GM12878 (cell line): ENCODE measurements around the gene PHLDB1. TPM values are rescaled to one million over a fixed set of nuclear protein-coding genes. Genes with fewer than 3 reads are reported as not detected.

ENCODE experiments used
- ATAC-seq: fragments of 200-7000 bp; cut with Tn5 transposase; 3 replicates; pipeline ENCODE4 v1.9.1; 2020; ENCODE audit warnings: mild to moderate bottlenecking, moderate library complexity
- BruUV-seq: library from RNA; stranded (reverse); fragments of 400-500 nt; replicated peaks from 2 replicates; lab custom pipeline; 2021; lab: Mats Ljungman, UMichigan
- CTCF ChIA-PET: fragments of 300-600 bp; sonication (Branson Sonifier 250); formaldehyde crosslinking; extraction: SDS; loops from one replicate; lab custom pipeline; 2021; ENCODE audit warnings: inconsistent platforms; lab: Yijun Ruan, JAX
- POLR2A ChIA-PET: fragments of 350-600 bp; formaldehyde crosslinking; extraction: SDS; loops from one replicate; lab custom pipeline; 2021; ENCODE audit warnings: inconsistent platforms; lab: Charles Lee
- RAD21 ChIA-PET: fragments of 300-600 bp; sonication (Branson Sonifier 250); formaldehyde crosslinking; loops from one replicate; lab custom pipeline; 2023; ENCODE audit warnings: antibody characterized with exemption; ENCODE audit not compliant: unreplicated experiment; lab: Charles Lee
- SMC1A ChIA-PET: fragments of 300-600 bp; sonication (Branson Sonifier 250); formaldehyde crosslinking; loops from one replicate; lab custom pipeline; 2023; ENCODE audit not compliant: unreplicated experiment, uncharacterized antibody; lab: Charles Lee
- DNase-seq: peaks from one replicate; pipeline ENCODE4 v3.0.0-alpha.2; 2011; ENCODE audit warnings: low read depth, low spot score
- FAIRE-seq: peaks from 3 replicates; lab custom pipeline; 2011; peaks lifted over from hg19 to GRCh38; lab: Jason Lieb, UNC
- H2AFZ ChIP-seq: 2 replicates; pipeline ENCODE4 v1.6.0; 2011; ENCODE audit warnings: low read depth, low read length, control low read depth; ENCODE audit not compliant: control insufficient read depth
- H3K27ac ChIP-seq: 2 replicates; pipeline ENCODE4 v1.5.1; 2011; ENCODE audit warnings: control low read depth; ENCODE audit not compliant: control insufficient read depth, insufficient read depth
- H3K27me3 ChIP-seq, 2 experiments: replicated peaks in 1 of 2; 2 replicates each; pipeline versions ENCODE4 v1.6.0 to v1.6.1; 2011; ENCODE audit warnings: low read length in 1 of 2; ENCODE audit not compliant: control insufficient read depth in 2 of 2, insufficient read depth in 2 of 2
- H3K36me3 ChIP-seq, 2 experiments: 2 replicates each; pipeline ENCODE4 v1.5.1; 2011; ENCODE audit warnings: low read length in 1 of 2; ENCODE audit not compliant: control insufficient read depth in 2 of 2, insufficient read depth in 2 of 2
- H3K4me1 ChIP-seq: 2 replicates; pipeline ENCODE4 v1.6.1; 2011; ENCODE audit warnings: mild to moderate bottlenecking, low read length, moderate library complexity, mixed read lengths; ENCODE audit not compliant: control insufficient read depth, insufficient read depth
- H3K4me2 ChIP-seq: 2 replicates; pipeline ENCODE4 v1.6.0; 2011; ENCODE audit warnings: control low read depth; ENCODE audit not compliant: control insufficient read depth, insufficient read depth
- H3K4me3 ChIP-seq: fragments of 200-600 bp; sonication (generic); 2 replicates; pipeline ENCODE4 v1.5.1; 2016
- H3K79me2 ChIP-seq: 2 replicates; pipeline ENCODE4 v1.6.0; 2011; ENCODE audit warnings: low read length; ENCODE audit not compliant: control insufficient read depth, insufficient read depth
- H3K9ac ChIP-seq: 2 replicates; pipeline ENCODE4 v1.8.0; 2011; ENCODE audit warnings: low read length, control low read depth, mixed read lengths; ENCODE audit not compliant: control insufficient read depth, insufficient read depth
- H3K9me3 ChIP-seq: replicated peaks from 3 replicates; pipeline ENCODE4 v1.5.1; 2011; ENCODE audit warnings: mild to moderate bottlenecking, low read length; ENCODE audit not compliant: control insufficient read depth, insufficient read depth
- H4K20me1 ChIP-seq: 2 replicates; pipeline ENCODE4 v1.6.0; 2011; ENCODE audit not compliant: control insufficient read depth, insufficient read depth
- EGR1 ChIP-seq, 2 experiments: IDR thresholded peaks; 1 replicate in 1 of 2; 2 replicates in 1 of 2; pipeline ENCODE4 v1.6.1; 2011 to 2012; ENCODE audit warnings: low read depth in 2 of 2, low read length in 2 of 2, borderline replicate concordance in 1 of 2, mild to moderate bottlenecking in 1 of 2, moderate library complexity in 1 of 2
- FOXK2 ChIP-seq: fragments of 450-650 bp; IDR thresholded peaks from 2 replicates; pipeline ENCODE4 v1.6.1; 2017; ENCODE audit warnings: mild to moderate bottlenecking, moderate library complexity
- GATAD2B ChIP-seq: fragments of 450-650 bp; conservative IDR thresholded peaks from 2 replicates; pipeline ENCODE4 v1.6.1; 2017; ENCODE audit warnings: low read depth, mild to moderate bottlenecking, moderate library complexity
- IRF4 ChIP-seq: IDR thresholded peaks from 2 replicates; pipeline ENCODE4 v1.6.1; 2011; ENCODE audit warnings: low read depth, low read length
- KAT2A ChIP-seq: conservative IDR thresholded peaks from 2 replicates; pipeline ENCODE4 v1.6.1; 2011; ENCODE audit warnings: low read depth, low read length; ENCODE audit not compliant: control insufficient read depth
- NR2C2 ChIP-seq: IDR thresholded peaks from 2 replicates; pipeline ENCODE4 v1.6.1; 2011; ENCODE audit warnings: borderline replicate concordance, low read depth; ENCODE audit not compliant: control insufficient read depth, insufficient read length
- POLR2AphosphoS5 ChIP-seq: IDR thresholded peaks from 2 replicates; pipeline ENCODE4 v1.6.1; 2011; ENCODE audit warnings: mild to moderate bottlenecking, low read length, inconsistent platforms
- POU2F2 ChIP-seq: IDR thresholded peaks from 3 replicates; pipeline ENCODE4 v1.6.1; 2011; ENCODE audit warnings: low read depth, mild to moderate bottlenecking, low read length, borderline replicate concordance
- RB1 ChIP-seq: fragments of 450-650 bp; formaldehyde crosslinking; IDR thresholded peaks from 2 replicates; pipeline ENCODE4 v1.6.1; 2017; ENCODE audit warnings: mild to moderate bottlenecking, borderline replicate concordance
- SUPT20H ChIP-seq: IDR thresholded peaks from 2 replicates; pipeline ENCODE4 v1.6.1; 2011; ENCODE audit warnings: low read depth, mild to moderate bottlenecking, low read length, moderate library complexity, borderline replicate concordance; ENCODE audit not compliant: control insufficient read depth
- TAF1 ChIP-seq: IDR thresholded peaks from 2 replicates; pipeline ENCODE4 v1.6.1; 2011; ENCODE audit warnings: mild to moderate bottlenecking, low read depth, low read length, borderline replicate concordance
- TCF3 ChIP-seq: IDR thresholded peaks from 2 replicates; pipeline ENCODE4 v1.6.1; 2012; ENCODE audit warnings: low read depth, mild to moderate bottlenecking, low read length, borderline replicate concordance; ENCODE audit not compliant: insufficient read depth
- USF1 ChIP-seq: IDR thresholded peaks from 2 replicates; pipeline ENCODE4 v1.6.1; 2011; ENCODE audit warnings: borderline replicate concordance, low read depth, mild to moderate bottlenecking, moderate library complexity, mixed read lengths, low read length; ENCODE audit not compliant: insufficient read depth; ENCODE audit errors: extremely low read length
- ZNF622 ChIP-seq: fragments of 450-650 bp; IDR thresholded peaks from 2 replicates; pipeline ENCODE4 v1.6.1; 2017; ENCODE audit warnings: mild to moderate bottlenecking, inconsistent platforms
- WGBS: methylation state at CpG from one replicate; pipeline ENCODE4 v1.1.6; 2016; ENCODE audit warnings: low lambda C conversion rate; ENCODE audit not compliant: insufficient replicate concordance, insufficient coverage; ENCODE audit errors: missing lambda C conversion rate; 5-methylcytosine and 5-hydroxymethylcytosine counted together
- in situ Hi-C: fragments of 300-500 bp; cut with MboI; formaldehyde crosslinking; loops from 9 replicates; pipeline ENCODE4 v1.14.3; 2018; ENCODE audit warnings: mixed read lengths
- intact Hi-C: fragments of 100-400 bp; cut with micrococcal nuclease; formaldehyde crosslinking; loops from one replicate; pipeline ENCODE4 v1.14.2; 2022; ENCODE audit not compliant: unreplicated experiment
- polyA plus RNA-seq, 11 experiments: library from polyadenylated mRNA; depleted of rRNA in 4 of 11; unstranded in 6 of 11; stranded (reverse) in 5 of 11; fragments of >200 nt; fragmentation: Nextera tagmentation in 4 of 11; fragmentation: Illumina TruSeq in 1 of 11; extraction: Ambion mirVana in 4 of 11; extraction: Trizol in 1 of 11; gene quantifications; 1 replicate in 1 of 11; 2 replicates in 10 of 11; pipeline versions ENCODE4 v1.2.1 to v1.2.3, GENCODE V29; 2011 to 2016; ENCODE audit warnings: inconsistent platforms in 2 of 11, missing spikeins in 2 of 11, low read depth in 1 of 11
- total RNA-seq, 4 experiments: library from RNA; depleted of rRNA in 3 of 4; stranded (reverse); fragments of >200 nt in 3 of 4; fragmentation: Illumina TruSeq in 1 of 4; extraction: Trizol in 1 of 4; gene quantifications; 2 replicates each; pipeline versions ENCODE4 v1.2.1 to v1.2.3, GENCODE V29; 2013 to 2021

Gene PHLDB1
- total and polyA plus RNA-seq, 10 of the 15 experiments (the other 5 are each of a cell fraction or from before 2014, with no cell fraction given): 0.03 to 0.26 (median 0.18) TPM; not detected in 4

- TF ChIP-seq USF1: no peak
- TF ChIP-seq TCF3: no peak
- TF ChIP-seq EGR1 (IDR thresholded peaks at IDR 0.05; ENCODE audit: borderline replicate concordance in 1 of 2, low read depth in 2 of 2, low read length in 2 of 2): no peak
- no peak for TF ChIP-seq POLR2AphosphoS5
- TF ChIP-seq NR2C2: no peak
Observed at GRCh38 chr11:118645066-118645715, 37.8 kb downstream of the PHLDB1 start (continued).

GRCh38 chr11:118646393-118646792 lies 39.0 kb downstream of the PHLDB1 start:
- BruUV-seq: no TSS peak
- WGBS: 29% methylated on average over 3 of the region's 3 CpGs
- H3K27me3 ChIP-seq: peaks cover 0 to 4% of the 10 kb centered on the region in 2 experiments; a peak in 2 of 4 replicates
- H3K4me3 ChIP-seq: no peak overlapping the region
- RAD21 ChIA-PET: no interaction called here
- no peak overlapping the region for H3K4me2 ChIP-seq
- TF ChIP-seq RB1: no peak
- no peak for TF ChIP-seq IRF4
- no peak for TF ChIP-seq TAF1
- no peak for TF ChIP-seq ZNF622
- no peak for TF ChIP-seq POU2F2
- no peak for TF ChIP-seq SUPT20H
- TF ChIP-seq FOXK2: no peak
- TF ChIP-seq GATAD2B: no peak
- no peak for TF ChIP-seq KAT2A
- TF ChIP-seq, all 136 proteins: peak for 0
- ATAC-seq: no peak
- Histone ChIP-seq H3K27ac (no peak overlapping the region), H3K79me2 (no peaks in the 10 kb centered on the region), H2AFZ (no peak overlapping the region), H3K4me1 (no peaks in the 10 kb centered on the region), H4K20me1 (no peaks in the 10 kb centered on the region), H3K9ac (no peak overlapping the region), H3K9me3 (no peaks in the 10 kb centered on the region), H3K36me3 (no peaks in the 10 kb centered on the region)
- ChIA-PET POLR2A (interaction anchor here (0.6 to 0.7 kb wide), 2 partner anchors 12 to 24 kb away, joined by 4 read pairs; no protein-coding TSS in a partner anchor), CTCF (interaction anchor here (0.7 kb wide), 1 partner anchor 17 kb away, joined by 4 read pairs; no protein-coding TSS in a partner anchor), SMC1A (no interaction called here)
- no peak for FAIRE-seq
- intact Hi-C loops: no loop called here
- no peak for DNase-seq
- in situ Hi-C loops: no loop called here
